GM13976 (cell line): ENCODE data around the gene SUSD4.

ENCODE experiments used
- DNase-seq: peaks from one replicate; pipeline ENCODE4 v3.0.0; 2012; ENCODE audit warnings: low spot score
- CTCF ChIP-seq: IDR thresholded peaks from 2 replicates; pipeline ENCODE4 v1.5.1; 2012; ENCODE audit warnings: borderline replicate concordance, mild to moderate bottlenecking; ENCODE audit not compliant: insufficient read depth; ENCODE audit errors: extremely low read depth, missing control alignments, control extremely low read depth
- in situ Hi-C: fragments of 300-500 bp; cut with MboI; formaldehyde crosslinking; loops from one replicate; pipeline ENCODE4 v1.12.0; 2022; ENCODE audit warnings: low sequenced_read_pairs, mixed read lengths, inconsistent platforms; ENCODE audit not compliant: unreplicated experiment

Gene SUSD4

GRCh38 chr1:223242971-223243370, 121.0 kb downstream of the SUSD4 start:
- TF ChIP-seq CTCF, result no peak
- in situ Hi-C loops, result no loop called here
- DNase-seq, result no peak

DNA sequence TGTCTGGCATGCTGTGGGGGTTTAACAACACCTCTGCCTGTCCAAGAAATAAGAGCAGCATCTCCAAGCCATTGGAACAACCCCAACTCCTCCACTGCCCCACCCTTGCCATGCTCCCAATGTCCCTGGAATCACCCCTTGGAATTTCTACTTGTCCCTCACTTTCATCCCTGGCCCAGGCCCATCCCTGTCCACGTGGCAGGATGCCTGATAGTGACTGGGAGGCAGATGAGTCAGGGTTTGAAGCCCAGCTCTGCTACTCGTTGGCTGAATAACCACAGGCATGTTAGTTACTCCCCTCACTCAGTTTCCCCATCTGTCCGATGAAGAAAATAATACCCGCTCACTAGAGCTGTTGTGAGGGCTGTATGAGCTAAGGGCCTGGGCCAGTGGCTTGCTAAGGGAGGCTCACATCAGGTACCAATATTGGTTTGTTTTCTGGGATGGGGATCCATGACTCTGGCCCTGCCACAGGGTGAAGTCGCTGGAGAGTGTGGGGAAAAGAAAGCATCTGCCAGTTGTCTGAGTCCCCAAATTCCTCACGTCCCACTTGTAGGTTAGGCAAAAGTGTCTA, 121.5 kb downstream of the SUSD4 start:
- in situ Hi-C loops, result no loop called here
- DNase-seq, result no peak
- no peak for TF ChIP-seq CTCF

DNA sequence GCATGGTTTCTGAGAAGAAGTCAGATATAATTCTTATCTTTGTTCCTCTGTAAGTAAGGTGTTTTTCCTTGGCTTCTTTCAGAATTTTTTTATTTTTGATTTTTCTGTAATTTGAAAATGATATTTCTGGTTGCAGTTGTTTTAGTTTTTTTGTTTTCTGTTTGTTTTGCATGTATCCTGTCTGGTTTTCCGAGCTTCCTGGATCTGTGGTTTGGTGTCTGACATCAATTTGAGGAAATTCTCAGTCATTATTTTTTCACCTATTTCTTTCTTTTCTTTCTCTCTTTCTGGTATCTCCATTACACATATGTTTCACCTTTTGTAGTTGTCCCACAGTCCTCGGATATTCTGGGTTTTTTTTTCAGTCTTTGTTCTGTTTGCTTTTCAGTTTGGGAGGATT, 123.9 kb downstream of the SUSD4 start:
- in situ Hi-C loops, result no loop called here
- no peak for DNase-seq
- no peak for TF ChIP-seq CTCF

DNA sequence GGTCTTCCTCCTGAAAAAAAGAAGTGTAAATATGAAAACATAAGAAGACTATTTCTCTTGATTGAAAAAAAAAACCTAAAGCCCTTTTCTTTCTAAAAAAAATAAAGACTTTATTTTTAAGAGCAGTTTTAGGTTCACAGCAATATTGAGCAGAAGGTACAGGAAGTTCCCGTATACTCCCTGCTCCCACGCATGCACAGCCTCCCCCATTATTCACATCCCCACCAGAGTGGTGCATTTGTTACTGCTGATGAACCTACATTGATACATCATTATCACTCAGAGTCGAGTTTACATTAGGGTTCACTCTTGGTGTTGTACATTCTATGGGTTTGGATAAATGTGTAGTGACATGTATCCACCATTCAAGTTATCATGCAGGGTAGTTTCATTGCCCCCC, 128.9 kb downstream of the SUSD4 start:
- DNase-seq, result no peak
- TF ChIP-seq CTCF, result no peak
- in situ Hi-C loops, result no loop called here

DNA sequence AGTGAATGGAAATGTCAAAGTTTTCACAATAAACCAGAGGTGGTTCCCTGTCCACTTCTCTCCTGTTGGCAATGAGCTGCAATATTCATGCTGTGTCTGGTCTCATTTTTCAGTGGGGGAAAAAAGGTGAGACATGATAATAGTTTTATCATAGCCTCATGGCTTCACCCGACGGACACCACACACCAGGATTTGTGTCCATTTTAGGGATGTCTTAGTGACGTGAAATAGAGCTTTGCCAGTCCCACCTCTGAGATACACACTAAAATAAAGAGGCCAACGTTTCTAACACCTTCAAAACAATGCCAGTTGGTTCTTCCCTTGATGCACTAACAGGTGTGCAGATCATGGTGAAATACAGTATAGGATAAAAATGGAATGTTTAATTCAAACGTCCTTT, 129.4 kb downstream of the SUSD4 start:
- no peak for DNase-seq
- in situ Hi-C loops, result no loop called here
- no peak for TF ChIP-seq CTCF

GRCh38 chr1:223234170-223234514, 129.8 kb downstream of the SUSD4 start:
- TF ChIP-seq CTCF, result no peak
- in situ Hi-C loops, result no loop called here

More at GRCh38 chr1:223234170-223234514, 129.8 kb downstream of the SUSD4 start:
- DNase-seq, result no peak
